GM19452 (cell line): Measurements from ENCODE around the gene GPR139.

Experiments used
- ATAC-seq: cut with Tn5 transposase; IDR thresholded peaks from one replicate; pipeline ENCODE4 v1.9.1; 2021; ENCODE audit not compliant: unreplicated experiment

GPR139 gene

GRCh38 chr16:20056436-20056835 is 17.3 kb downstream of the GPR139 start:
- ATAC-seq, result no peak

- no peak for ATAC-seq
Measured at GRCh38 chr16:20053336-20053735, 20.4 kb downstream of the GPR139 start.

GRCh38 chr16:20051611-20052010 is 22.1 kb downstream of the GPR139 start:
- no peak for ATAC-seq

- no peak for ATAC-seq
Measured at GRCh38 chr16:20051147-20051546, 22.5 kb downstream of the GPR139 start.

GRCh38 chr16:20049831-20050230 is 23.9 kb downstream of the GPR139 start:
- no peak for ATAC-seq

- ATAC-seq, result no peak
Measured at GRCh38 chr16:20045886-20046285, 27.8 kb downstream of the GPR139 start.

GRCh38 chr16:20042848-20043247 is 30.8 kb downstream of the GPR139 start:
- no peak for ATAC-seq

- no peak for ATAC-seq
Measured at GRCh38 chr16:20041924-20042596, 31.6 kb downstream of the GPR139 start.

GRCh38 chr16:20040011-20040410 is 33.7 kb downstream of the GPR139 start:
- ATAC-seq, result no peak

- no peak for ATAC-seq
Measured at GRCh38 chr16:20029611-20030010, 44.1 kb downstream of the GPR139 start.

GRCh38 chr16:20026361-20027072 is 47.2 kb downstream of the GPR139 start:
- no peak for ATAC-seq

GRCh38 chr16:20023190-20023589 is 50.5 kb downstream of the GPR139 start:
- ATAC-seq, result no peak

GRCh38 chr16:20020976-20021375 is 52.7 kb downstream of the GPR139 start:
- ATAC-seq, result no peak

- ATAC-seq, result no peak
Measured at GRCh38 chr16:20020083-20020482, 53.6 kb downstream of the GPR139 start.

- ATAC-seq, result no peak
Measured at GRCh38 chr16:20016234-20016633, 57.5 kb downstream of the GPR139 start.

GRCh38 chr16:20004931-20005330 is 68.8 kb downstream of the GPR139 start:
- no peak for ATAC-seq

- no peak for ATAC-seq
Measured at GRCh38 chr16:20002936-20003335, 70.8 kb downstream of the GPR139 start.

GRCh38 chr16:20001856-20002707 is 71.6 kb downstream of the GPR139 start:
- no peak for ATAC-seq

GRCh38 chr16:19997734-19998133 is 76.0 kb downstream of the GPR139 start:
- no peak for ATAC-seq

GRCh38 chr16:19997264-19997663 is 76.4 kb downstream of the GPR139 start:
- no peak for ATAC-seq

- no peak for ATAC-seq
Measured at GRCh38 chr16:19994466-19995170, 79.1 kb downstream of the GPR139 start.
